Smooth muscle cell (in vitro differentiated cells): ENCODE data around the gene VWF. TPM values are rescaled to one million over a fixed set of nuclear protein-coding genes. Genes with fewer than 3 reads are reported as not detected.

Experiments
- DNase-seq: peaks from one replicate; lab custom pipeline; 2025; ENCODE audit not compliant: unreplicated experiment; lab: John Stamatoyannopoulos, UW
- H2AFZ ChIP-seq: fragments of 200-600 bp; sonication (generic); 2 replicates; pipeline ENCODE4 v1.6.0; 2016; ENCODE audit warnings: antibody characterized with exemption, low read depth, mild to moderate bottlenecking
- H3F3A ChIP-seq: fragments of 200-600 bp; sonication (generic); 2 replicates; pipeline ENCODE4 v1.6.0; 2017; ENCODE audit warnings: antibody characterized with exemption, low read depth
- H3K27ac ChIP-seq: fragments of 200-600 bp; sonication (generic); 2 replicates; pipeline ENCODE4 v1.5.1; 2016; ENCODE audit warnings: low read depth, mild to moderate bottlenecking
- H3K27me3 ChIP-seq: fragments of 200-600 bp; sonication (generic); 2 replicates; pipeline ENCODE4 v1.6.1; 2016; ENCODE audit warnings: low read depth, mild to moderate bottlenecking
- H3K36me3 ChIP-seq: fragments of 200-600 bp; sonication (generic); 2 replicates; pipeline ENCODE4 v1.5.1; 2016; ENCODE audit warnings: low read depth
- H3K4me1 ChIP-seq: fragments of 200-600 bp; sonication (generic); 2 replicates; pipeline ENCODE4 v1.5.1; 2016; ENCODE audit warnings: low read depth
- H3K4me2 ChIP-seq: fragments of 200-600 bp; sonication (generic); 2 replicates; pipeline ENCODE4 v1.6.0; 2016; ENCODE audit warnings: mild to moderate bottlenecking
- H3K4me3 ChIP-seq: fragments of 200-600 bp; sonication (generic); 2 replicates; pipeline ENCODE4 v1.5.1; 2016; ENCODE audit warnings: mild to moderate bottlenecking
- H3K79me2 ChIP-seq: fragments of 200-600 bp; sonication (generic); 2 replicates; pipeline ENCODE4 v1.6.0; 2016; ENCODE audit warnings: low read depth, mild to moderate bottlenecking
- H3K9ac ChIP-seq: fragments of 200-600 bp; sonication (generic); 2 replicates; pipeline ENCODE4 v1.6.0; 2016; ENCODE audit warnings: low read depth
- H3K9me3 ChIP-seq: fragments of 200-600 bp; sonication (generic); replicated peaks from 2 replicates; pipeline ENCODE4 v1.5.1; 2016; ENCODE audit warnings: low read depth
- H4K20me1 ChIP-seq: fragments of 200-600 bp; sonication (generic); 2 replicates; pipeline ENCODE4 v1.6.0; 2016; ENCODE audit warnings: low read depth
- WGBS: methylation state at CpG from one replicate; pipeline ENCODE4 v1.1.7; 2016; ENCODE audit warnings: low lambda C conversion rate; 5-methylcytosine and 5-hydroxymethylcytosine counted together
- polyA plus RNA-seq: library from polyadenylated mRNA; unstranded; fragments of >200 nt; fragmentation: Nextera tagmentation; extraction: Ambion mirVana; gene quantifications from 2 replicates; pipeline ENCODE4 v1.2.1, GENCODE V29; 2016
- total RNA-seq: library from RNA; depleted of rRNA; stranded (reverse); fragments of >200 nt; gene quantifications from 2 replicates; pipeline ENCODE4 v1.2.3, GENCODE V29; 2014
- TF ChIP-seq, protein P1 (sequence below): fragments of 200-600 bp; sonication (generic); IDR thresholded peaks from 2 replicates; pipeline ENCODE4 v1.5.1; 2017; ENCODE audit warnings: borderline replicate concordance, mild to moderate bottlenecking, antibody characterized with exemption; ENCODE audit not compliant: insufficient read depth, poor library complexity, severe bottlenecking

VWF gene
- total and polyA plus RNA-seq, 2 experiments from 2014 or later: 0.19 TPM; not detected in 1

DNA sequence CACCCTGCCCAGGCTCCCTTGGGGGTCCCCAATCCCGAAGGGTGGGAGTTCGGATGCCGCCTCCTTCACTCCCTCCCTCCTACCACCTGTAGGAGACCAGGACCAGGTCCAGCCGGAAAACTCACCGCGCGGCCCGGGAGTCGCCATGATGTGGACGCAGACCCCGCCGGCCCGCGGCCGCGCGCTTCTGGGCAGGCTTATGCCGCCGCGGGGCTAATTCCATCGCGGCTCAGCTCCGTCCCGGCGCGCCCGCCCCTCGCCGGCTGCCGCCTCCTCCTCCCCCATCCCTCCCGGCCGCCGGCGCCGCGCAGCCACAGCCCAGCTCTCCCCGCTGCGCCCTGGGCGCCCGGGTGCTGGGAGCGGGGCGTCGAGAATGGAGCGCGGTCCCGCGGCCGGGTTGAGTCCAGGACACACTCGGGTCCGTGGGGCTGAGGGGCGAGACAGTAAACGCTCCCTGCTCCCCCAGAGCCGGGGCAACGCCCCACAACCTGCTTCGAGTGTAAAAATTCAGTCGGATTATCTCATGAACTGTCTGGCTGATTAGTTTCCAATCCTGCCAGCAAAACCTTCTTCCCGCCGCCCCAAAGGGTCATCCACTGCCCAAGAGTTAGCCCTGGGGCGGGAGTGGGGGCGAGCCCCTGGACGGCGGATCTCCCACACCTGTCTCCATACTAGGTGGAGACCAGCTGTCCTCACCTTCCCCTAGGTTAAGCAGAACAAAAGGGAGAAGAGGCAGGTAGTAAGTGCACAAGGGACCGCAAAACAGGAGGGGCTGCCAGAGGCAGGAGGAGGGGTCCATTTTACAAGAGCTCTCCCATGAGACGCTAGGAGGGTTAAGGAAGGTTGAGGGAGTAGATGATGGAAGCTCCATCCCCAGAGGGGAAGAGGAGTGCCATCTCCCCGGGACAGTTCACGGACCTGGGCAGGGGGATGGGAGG is 179.1 kb downstream of the VWF start, which contains the start of gene ANO2:
TSS of gene ANO2 (minus strand) at position 189 of the 938 bp plus-strand sequence. CDS start at position 147, 42 bp downstream.
- TF ChIP-seq, protein P1, sequence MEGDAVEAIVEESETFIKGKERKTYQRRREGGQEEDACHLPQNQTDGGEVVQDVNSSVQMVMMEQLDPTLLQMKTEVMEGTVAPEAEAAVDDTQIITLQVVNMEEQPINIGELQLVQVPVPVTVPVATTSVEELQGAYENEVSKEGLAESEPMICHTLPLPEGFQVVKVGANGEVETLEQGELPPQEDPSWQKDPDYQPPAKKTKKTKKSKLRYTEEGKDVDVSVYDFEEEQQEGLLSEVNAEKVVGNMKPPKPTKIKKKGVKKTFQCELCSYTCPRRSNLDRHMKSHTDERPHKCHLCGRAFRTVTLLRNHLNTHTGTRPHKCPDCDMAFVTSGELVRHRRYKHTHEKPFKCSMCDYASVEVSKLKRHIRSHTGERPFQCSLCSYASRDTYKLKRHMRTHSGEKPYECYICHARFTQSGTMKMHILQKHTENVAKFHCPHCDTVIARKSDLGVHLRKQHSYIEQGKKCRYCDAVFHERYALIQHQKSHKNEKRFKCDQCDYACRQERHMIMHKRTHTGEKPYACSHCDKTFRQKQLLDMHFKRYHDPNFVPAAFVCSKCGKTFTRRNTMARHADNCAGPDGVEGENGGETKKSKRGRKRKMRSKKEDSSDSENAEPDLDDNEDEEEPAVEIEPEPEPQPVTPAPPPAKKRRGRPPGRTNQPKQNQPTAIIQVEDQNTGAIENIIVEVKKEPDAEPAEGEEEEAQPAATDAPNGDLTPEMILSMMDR: no peak
- no peak for DNase-seq
- Histone ChIP-seq H3F3A (no peaks in the 10 kb centered on the region), H3K36me3 (no peaks in the 10 kb centered on the region), H2AFZ (peak within 1 kb of the TSS; percentile 96), H3K4me1 (peaks cover 12% of the 10 kb centered on the region), H3K9ac (no peak within 1 kb of the TSS), H4K20me1 (no peaks in the 10 kb centered on the region), H3K27me3 (peaks cover 55% of the 10 kb centered on the region), H3K9me3 (no peaks in the 10 kb centered on the region), H3K79me2 (no peaks in the 10 kb centered on the region), H3K4me3 (peak within 1 kb of the TSS; percentile 67), H3K4me2 (peak within 1 kb of the TSS; percentile 96), H3K27ac (no peak within 1 kb of the TSS)
- 3% methylated on average over 61 of the region's 66 CpGs for WGBS

DNA sequence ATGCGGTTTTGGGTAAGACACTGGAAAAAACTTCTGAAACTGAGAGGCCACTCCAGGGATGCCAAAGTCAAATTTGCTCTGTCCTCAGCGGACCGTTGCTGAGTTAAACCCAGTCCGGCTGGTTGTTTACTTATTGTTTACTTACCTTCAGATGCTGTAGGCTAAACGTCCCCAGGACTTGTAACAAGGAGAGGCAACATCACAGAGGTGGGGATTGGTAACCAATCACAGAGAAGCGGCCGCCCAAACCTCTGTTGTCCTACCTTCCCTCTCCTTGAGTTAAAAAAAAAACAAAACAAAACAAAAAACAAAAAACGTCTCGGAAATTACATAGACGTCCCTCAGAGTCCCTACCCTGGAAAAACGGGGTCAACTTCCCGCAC is 179.8 kb downstream of the VWF start:
- WGBS: 5% methylated on average over 12 of the region's 12 CpGs
- Histone ChIP-seq H3K36me3 (no peaks in the 10 kb centered on the region), H2AFZ (peak overlapping the region; percentile 96), H3K4me3 (peak overlapping the region; percentile 67), H3K27me3 (peaks cover 55% of the 10 kb centered on the region), H3K79me2 (no peaks in the 10 kb centered on the region), H3K9ac (no peak overlapping the region), H3K9me3 (no peaks in the 10 kb centered on the region), H3K27ac (no peak overlapping the region), H3K4me2 (peak overlapping the region; percentile 96), H4K20me1 (no peaks in the 10 kb centered on the region), H3F3A (no peaks in the 10 kb centered on the region), H3K4me1 (peaks cover 12% of the 10 kb centered on the region)
- TF ChIP-seq, protein P1: no peak
- no peak for DNase-seq

DNA sequence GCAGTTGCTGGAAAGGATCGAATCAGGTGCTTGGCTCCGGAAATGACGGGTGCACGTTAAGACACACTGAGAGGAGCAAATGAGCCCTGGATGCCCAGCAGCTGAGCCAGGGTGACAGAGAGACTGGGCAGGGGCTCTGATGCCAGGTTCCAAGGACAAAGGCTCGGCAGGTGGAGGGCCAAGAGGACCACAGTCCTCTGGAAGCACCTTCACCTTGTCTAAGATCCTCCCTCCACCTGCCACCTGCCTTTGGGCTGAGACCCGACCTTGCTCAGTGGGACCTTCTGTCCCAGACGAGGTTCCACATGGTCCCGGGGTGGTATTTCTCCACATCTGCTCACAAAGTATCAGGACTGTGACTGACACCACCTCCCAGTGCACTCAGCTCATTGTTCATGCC is 180.4 kb downstream of the VWF start:
- Histone ChIP-seq H3K79me2 (no peaks in the 10 kb centered on the region), H3K4me1 (peaks cover 12% of the 10 kb centered on the region), H3K9me3 (no peaks in the 10 kb centered on the region), H3F3A (no peaks in the 10 kb centered on the region), H3K9ac (no peak overlapping the region), H3K4me3 (no peak overlapping the region), H3K36me3 (no peaks in the 10 kb centered on the region), H3K4me2 (no peak overlapping the region), H3K27ac (no peak overlapping the region), H3K27me3 (peaks cover 55% of the 10 kb centered on the region), H2AFZ (no peak overlapping the region), H4K20me1 (no peaks in the 10 kb centered on the region)
- DNase-seq: no peak
- TF ChIP-seq, protein P1: no peak
- WGBS: 90% methylated on average over 8 of the region's 8 CpGs
